T-helper 2 cell treated with Interferon-gamma antibody and Interleukin-4, amounts not matched to agents 5 μg/mL and 100 μg/mL, for 36 hours (primary cell): Measurements from ENCODE around the gene CD99L2.

Experiments
- DNase-seq: peaks from one replicate; pipeline ENCODE4 v3.0.0; 2021; ENCODE audit warnings: low spot score
- H3K27ac Mint-ChIP-seq: one replicate; pipeline ENCODE4 v1.8.0; 2021; ENCODE audit warnings: mild to moderate bottlenecking, mixed read lengths
- H3K27me3 Mint-ChIP-seq: one replicate; pipeline ENCODE4 v1.8.0; 2021; ENCODE audit warnings: low read depth, mixed read lengths
- H3K36me3 Mint-ChIP-seq: one replicate; pipeline ENCODE4 v1.8.0; 2021; ENCODE audit warnings: low read depth, mixed read lengths
- H3K4me1 Mint-ChIP-seq: one replicate; pipeline ENCODE4 v1.8.0; 2021; ENCODE audit warnings: low read depth, mixed read lengths
- H3K4me3 Mint-ChIP-seq: one replicate; pipeline ENCODE4 v1.8.0; 2022; ENCODE audit warnings: mild to moderate bottlenecking, moderate library complexity, mixed read lengths
- H3K9me3 Mint-ChIP-seq: one replicate; pipeline ENCODE4 v1.8.0; 2021; ENCODE audit warnings: mixed read lengths

CD99L2 gene

DNA sequence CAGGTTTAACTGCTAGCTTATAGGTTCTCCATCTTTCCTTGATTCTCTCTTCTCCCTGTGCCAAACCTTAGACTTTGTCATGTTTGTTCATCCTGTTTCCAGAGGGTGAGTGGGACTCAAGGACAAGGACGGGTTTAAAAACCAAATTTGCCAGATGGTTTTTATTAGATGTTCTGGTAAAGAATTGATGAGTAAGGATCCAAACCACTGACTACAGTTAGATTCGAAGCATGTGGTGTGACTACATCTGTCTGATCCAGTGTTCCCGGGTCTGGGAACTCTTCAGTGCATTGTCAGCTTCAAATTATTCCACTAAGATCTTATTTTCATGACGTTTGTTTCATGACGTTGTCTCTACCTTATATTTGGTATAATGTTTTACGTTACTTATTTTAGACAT is 167.7 kb downstream of the CD99L2 start:
- Mint-ChIP-seq H3K27me3 (no peaks in the 10 kb centered on the region), H3K27ac (no peak overlapping the region), H3K9me3 (no peaks in the 10 kb centered on the region), H3K4me3 (no peak overlapping the region), H3K36me3 (peaks cover 44% of the 10 kb centered on the region), H3K4me1 (peaks cover 5% of the 10 kb centered on the region)
- DNase-seq, result no peak

DNA sequence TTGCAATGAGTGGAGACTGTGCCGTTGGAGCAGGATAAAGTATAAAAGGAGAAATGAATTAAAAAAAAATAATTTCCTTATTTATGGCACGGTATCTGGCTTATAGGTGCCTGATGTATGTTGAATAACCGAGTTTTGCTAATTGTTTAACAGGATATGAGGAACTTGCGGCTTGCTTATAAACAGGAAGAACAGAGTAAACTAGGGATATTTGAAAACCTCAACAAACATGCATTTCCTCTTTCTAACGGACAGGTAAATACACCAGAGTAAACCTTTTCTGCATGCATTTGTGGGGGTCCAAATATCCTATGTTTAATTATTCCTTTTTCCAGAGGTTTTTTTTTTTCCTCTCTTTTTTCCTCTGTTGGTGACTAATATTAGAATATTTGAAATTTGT is 168.5 kb downstream of the CD99L2 start:
- no peaks in the 10 kb centered on the region for H3K9me3 Mint-ChIP-seq
- peaks cover 2% of the 10 kb centered on the region for H3K4me1 Mint-ChIP-seq
- peaks cover 40% of the 10 kb centered on the region for H3K36me3 Mint-ChIP-seq
- no peaks in the 10 kb centered on the region for H3K27me3 Mint-ChIP-seq
- H3K4me3 Mint-ChIP-seq, result no peak overlapping the region
- no peak overlapping the region for H3K27ac Mint-ChIP-seq
- DNase-seq, result no peak

DNA sequence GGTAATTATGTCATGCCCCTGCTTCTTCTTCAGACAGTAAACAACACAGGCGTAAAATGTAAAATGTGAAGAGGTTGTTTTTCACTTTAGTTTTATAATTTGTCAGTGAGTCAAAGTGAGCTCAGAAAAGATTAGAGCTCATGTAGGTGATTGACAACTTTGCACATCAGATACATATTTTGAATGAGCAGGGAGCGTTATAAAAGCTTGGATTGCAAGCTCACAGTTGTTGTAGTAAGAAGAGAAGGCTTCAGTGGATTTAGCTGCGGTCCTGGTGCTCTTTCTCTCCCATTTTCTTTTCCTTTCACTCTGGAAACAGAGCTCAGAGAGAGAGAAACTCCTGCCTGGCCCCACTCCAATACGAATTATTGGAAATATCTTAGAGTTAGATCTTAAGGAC is 178.8 kb downstream of the CD99L2 start:
- H3K27me3 Mint-ChIP-seq, result no peaks in the 10 kb centered on the region
- H3K36me3 Mint-ChIP-seq, result peaks cover 22% of the 10 kb centered on the region
- no peak overlapping the region for H3K4me3 Mint-ChIP-seq
- no peaks in the 10 kb centered on the region for H3K4me1 Mint-ChIP-seq
- peaks cover 3% of the 10 kb centered on the region for H3K9me3 Mint-ChIP-seq
- no peak overlapping the region for H3K27ac Mint-ChIP-seq
- DNase-seq, result no peak
